Activated CD8-positive, alpha-beta memory T cell treated with anti-CD3 and anti-CD28 coated beads, Interleukin-2, amount 50 U/mL, for 24 hours (primary cell): ENCODE measurements around the gene SF1.

Source experiments
- DNase-seq: peaks from one replicate; pipeline ENCODE4 v3.0.0-alpha.2; 2020; ENCODE audit errors: extremely low read depth

The SF1 gene

DNA sequence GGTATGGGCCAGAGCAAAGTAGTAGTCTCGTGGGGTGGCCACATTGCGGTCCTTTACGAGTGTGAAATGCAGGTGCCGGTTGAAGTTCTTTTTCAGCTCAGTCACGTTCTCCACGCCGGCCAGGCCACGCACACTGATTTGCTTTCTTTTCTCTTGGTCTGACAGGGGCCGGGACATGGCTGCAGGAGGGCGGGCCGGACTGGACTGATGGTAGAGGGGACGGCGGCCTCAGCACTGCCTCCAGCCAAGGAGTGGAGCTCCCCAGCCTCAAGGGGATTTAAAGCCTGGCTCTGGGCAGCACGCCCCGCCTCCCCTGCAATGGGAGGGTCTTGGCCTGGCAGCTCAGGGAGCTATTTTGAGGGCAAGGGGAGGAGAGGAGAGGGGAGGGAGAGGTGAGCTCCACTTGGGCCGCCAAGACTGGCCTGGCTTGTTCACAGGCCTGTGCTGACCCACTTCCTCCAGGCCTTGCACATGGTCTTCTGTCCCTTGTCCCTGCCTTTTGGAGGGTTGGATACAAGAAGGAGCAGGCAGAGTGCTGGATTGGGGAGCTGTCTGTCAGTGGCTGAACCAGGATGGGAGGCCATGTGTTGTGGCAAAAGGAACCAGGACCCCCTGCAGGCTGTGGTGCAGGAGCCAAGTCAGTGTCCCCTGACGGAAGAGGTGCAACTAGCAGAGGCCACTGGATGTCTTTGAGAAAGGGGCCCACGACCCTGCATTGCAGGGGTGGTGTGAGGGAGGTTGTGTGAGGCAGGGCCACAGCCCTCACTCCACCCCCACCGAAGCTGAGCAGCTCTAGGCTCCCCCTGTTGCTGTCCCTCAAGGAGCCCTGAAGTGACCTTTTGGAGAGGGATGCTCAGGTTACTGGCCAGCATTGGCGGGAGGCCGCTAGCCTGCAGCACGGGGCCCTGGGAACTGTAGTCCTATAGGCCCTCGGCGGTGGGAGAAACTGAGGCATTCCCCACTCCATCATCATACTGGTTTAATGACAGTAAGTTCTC is 18.3 kb downstream of the SF1 start, which contains the start of gene PYGM:
Gene PYGM, minus strand, starts transcription at position 253 of the 998 bp plus-strand sequence. Its CDS starts 76 bp downstream, at position 177.
- no peak for DNase-seq

DNA sequence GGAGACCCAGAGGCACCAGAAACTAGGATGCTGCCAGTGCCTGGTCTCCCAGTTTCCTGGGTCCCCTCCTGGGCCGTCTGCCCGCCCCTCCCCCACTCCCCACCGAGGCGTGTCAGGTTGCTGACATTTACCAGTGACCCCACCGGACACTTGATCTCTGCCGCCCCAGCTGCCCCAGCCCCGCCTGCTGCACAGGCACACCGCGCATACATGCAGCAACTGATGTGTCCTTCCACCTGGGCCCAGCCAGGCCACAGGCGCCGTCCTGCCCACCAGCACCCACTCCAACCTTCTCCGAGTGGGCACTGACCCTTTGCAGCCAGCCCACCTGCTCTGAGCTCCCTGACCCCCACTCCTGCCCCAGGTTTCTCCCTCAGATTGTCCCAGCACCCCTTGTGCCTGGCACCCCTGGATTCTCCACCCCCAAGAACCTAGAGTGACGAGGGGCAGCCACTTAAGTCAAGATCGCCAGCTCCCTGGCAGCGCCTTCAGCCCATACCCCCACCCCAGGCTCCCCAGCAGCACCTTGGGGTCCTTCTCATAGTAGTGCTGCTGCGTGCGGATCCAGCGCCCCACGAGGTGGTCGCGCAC is 19.1 kb downstream of the SF1 start:
- no peak for DNase-seq

DNA sequence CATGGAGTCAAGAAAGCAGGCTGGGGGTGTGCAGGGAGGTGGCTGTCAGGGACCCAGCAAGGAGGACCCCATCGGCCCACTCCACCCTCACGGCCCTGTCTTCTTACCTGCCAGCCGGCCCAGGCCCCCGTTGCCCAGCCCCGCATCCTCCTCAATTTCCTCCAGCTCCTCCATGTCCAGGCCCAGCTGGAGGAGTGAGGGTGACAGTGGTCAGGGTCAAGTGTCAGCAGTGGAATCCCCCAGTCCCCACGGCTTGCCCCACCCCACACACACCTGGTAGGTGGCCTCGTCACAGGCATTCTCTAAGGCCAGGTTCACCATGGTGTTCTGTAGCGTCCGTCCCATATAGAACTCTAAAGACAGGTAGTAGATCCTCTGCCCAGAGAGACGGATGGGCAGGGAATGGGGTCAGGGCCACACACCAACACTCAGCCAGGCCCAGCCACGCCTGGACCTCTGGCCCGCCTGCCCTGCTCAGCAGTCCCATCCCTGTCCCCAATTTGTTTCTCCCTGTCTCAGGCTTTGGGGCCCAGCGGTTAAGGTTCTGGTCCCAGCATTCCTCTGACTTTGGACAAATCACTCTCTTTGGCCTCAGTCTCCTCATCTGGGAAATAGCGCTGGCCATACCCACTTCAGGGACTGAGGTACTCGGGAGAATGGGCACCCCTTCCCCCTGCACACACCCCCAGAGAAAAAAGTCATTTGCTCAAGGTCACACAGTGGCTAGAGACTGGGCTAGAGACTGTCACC is 19.8 kb downstream of the SF1 start:
- DNase-seq = no peak

DNA sequence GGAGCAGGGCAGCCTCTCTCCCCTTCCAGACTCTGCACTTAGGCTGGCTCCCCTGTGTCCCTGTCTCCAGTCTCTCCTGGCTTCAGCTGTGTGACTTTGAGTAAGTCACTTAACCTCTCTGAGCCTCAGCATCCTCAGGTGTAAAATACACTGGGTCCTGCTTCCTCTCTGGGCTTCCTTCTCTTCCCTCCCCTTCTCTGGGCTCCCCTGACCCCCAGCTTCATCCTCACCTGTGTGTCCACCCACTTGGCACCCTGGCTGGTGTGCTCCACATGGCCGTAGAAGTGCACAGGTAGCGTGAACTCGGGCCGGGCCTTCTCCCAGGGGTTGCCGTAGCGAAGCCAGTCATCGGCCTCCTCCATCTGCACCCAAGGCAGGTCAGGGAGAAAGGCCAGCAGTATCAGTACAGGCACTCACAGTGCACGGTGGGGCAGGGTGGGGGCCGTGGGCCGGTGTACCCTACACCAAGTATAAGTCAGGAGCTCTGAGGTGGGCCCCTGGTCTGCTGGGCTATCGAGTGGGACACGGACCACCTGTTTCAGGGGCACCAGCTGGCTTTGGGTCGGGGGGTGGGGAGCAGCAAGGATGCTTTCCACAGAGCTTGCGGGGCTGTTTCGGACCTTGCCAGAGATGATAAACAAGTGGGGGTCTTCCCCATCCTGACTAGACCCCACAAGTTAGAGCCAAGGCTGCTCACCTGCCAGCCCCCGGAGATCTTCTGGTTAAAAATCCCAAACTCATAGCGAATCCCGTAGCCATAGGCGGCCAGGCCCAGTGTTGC is 20.6 kb downstream of the SF1 start:
- no peak for DNase-seq

DNA sequence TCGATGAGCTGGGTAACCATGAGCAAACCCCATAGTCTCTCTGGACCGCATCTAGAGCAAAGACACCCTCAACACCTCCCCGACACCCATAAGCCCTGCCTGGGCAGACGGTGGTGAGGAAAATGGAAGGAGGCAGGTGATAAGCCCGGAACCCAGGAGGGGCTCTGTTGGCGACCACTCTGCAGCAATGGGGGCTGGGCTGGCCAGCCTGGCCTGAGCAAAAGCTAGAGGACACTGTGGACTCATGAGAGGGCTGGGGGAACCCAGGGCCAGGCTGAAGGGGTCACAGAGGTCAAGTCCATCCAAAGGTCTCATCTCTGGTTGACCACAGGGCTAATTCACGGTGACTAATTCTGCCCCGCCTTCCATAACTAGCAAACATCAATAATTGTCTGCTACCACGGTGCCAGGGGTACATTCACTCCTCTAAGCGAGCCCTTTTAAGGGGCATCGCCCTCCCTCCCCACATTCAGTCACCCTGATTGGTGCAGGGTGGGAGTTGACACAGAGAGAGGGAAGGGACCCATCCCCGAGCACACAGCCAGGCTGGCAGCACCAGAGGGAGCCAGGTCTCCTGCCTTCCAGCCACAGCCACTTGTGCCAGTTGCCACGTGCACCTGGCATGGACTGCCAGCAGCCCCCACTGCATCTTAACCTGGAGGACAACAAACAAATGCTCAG is 22.5 kb downstream of the SF1 start:
- DNase-seq = no peak

DNA sequence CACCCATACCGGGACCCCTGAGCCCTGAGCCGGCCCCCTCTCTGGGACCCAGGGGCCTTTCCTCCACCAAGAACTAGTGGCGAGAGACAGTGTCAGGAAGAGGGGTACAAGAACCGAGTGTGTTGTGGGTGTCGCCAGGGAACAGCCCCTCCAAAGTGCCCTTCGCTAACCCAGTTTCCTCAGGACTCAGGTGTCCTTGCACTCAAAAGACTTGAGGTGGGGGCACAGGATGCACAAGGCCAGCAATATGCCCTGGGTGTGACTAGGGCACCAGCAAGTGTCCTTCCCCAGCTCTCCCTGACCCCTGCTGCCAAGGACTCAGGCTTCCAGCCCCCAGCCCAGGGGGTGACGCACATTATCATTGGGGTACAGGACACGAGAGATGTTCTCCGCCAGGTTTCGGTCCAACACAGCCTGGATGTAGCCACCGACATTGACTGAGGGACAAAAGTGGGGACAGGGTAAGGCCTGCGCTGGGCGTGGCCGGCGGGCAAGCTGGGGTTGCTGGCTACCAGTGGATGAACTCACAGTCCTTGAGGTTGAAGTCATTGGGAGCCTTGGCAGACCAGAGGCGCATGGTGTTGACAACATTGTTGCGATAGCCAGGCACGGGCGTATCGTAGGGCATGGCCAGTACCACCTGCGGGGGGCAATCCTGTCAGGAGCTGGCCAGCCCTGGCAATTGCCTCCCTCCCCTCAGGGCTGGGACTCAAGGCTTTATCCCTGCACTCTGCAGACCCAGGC is 23.3 kb downstream of the SF1 start:
- DNase-seq = no peak

DNA sequence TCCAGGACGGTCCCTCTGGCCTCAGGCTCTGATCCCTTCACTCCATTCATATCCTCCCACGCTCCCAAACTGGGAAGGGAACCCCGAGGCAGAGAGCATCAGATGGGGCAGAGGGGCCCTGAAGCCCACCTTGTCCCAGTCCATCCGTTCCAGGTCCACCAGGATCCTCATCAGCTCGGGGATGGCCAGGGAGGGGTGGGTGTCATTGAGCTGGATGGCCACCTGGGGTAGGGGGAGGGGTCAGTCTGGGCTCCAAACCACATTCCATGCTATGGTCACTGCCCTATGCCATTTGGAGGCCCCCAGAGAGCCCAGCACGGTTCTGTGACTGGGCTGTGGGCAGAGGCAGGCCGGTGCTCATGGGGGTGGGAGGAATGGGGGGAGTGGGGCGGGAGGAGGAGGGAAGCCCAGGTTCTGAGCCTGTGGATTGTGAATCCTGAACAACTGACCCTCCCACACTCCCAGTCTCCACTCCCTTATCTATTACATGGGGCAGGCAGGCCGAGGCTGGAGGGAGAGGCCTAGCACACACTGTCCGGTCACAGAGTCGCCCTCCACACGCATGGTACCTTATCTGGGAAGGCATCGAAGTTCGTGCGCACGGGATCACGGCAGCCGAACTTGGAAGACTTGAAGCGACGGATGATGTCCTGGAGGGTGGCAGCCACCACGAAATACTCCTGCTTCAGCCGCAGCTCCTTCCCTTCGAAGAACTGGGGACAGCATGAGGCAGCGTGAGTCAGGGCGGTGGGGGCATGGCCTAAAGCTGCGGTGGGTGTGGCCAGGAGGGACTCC is 24.0 kb downstream of the SF1 start:
- no peak for DNase-seq

DNA sequence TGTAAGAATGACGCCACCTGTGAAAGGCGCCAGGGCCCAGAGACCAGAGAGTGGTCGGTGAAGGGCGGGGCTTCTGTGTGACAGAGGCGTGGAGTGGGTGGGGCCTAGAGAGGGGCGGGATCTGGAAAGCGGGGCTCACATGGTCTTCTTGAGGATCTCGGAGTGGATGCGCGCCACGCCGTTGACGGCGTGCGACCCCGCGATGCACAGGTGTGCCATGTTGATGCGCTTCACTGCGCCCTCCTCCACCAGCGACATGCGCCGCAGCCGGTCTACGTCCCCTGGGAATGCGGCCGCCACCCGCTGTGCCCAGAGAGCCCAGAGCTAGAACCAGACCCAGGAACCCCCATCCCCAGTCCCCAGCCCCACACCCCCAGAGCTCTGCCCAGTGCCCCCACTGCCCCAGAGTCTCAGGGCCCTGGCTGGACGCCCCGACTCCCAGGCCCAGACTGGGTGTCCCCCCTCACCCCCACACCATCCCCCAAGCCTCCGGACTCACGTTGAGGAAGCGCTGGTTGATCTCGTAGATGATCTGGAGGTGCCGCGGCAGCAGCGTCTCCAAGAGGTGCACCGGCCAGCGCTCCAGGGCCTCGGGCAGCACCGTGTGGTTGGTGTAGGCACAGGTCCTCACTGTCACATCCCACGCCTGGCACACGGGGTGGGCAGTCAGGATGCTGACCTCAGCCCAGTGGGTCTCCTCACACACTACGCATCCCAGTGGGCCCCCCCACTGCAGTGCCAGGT is 24.8 kb downstream of the SF1 start:
- no peak for DNase-seq

DNA sequence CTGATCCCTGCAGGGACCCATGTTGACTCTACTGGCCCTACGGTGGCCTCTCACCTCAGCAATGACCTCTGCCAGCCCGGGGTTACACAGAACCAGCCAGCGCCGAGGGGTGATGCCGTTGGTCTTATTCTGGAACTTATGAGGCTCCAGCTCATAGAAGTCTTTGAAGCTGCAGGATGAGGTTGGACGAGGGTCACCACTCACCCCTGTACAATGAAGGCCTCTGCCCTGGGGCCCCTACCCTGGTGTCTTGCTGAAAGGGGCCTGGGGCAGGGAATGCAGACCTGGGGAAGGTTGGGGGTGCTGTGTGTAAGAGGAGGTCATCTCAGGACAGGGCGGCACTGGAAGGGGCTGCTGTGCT is 25.3 kb downstream of the SF1 start:
- DNase-seq = no peak

DNA sequence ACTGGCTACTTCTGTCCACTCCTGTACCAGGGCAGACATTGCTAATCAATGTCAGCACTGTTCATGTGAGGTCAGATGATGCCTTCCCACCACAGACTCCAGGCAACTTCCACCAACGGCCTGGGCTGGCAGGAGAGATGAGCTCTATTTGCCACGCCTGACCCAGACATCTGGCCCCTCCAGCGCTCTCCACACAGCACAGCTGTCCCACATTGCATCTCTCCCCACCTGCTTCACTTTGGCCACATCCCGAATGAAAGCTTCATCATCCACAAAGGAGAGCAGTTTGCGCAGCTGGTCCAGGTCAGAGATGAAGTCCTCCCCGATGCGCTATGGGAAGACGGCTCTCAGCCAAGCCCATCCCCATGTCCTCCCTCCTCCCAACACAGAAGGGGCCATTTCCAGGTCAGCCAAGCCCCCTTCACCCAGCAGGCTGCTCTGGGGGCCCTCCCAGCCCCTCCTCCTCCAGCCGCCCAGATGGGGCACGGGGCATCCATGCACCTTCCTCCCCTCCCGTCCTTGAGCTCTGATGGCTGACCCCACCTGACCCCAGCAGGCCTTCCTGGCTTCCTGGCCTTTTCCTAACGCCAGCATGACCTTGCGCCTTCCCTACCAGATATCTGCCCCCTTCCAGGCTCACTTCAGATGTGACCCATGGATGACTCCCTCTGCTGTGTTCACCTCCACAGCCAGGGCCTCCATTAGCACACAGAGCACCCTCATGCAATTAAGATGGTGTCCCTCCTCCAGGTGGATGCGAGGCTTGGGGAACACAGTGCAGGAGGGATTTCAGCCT is 26.0 kb downstream of the SF1 start:
- no peak for DNase-seq

DNA sequence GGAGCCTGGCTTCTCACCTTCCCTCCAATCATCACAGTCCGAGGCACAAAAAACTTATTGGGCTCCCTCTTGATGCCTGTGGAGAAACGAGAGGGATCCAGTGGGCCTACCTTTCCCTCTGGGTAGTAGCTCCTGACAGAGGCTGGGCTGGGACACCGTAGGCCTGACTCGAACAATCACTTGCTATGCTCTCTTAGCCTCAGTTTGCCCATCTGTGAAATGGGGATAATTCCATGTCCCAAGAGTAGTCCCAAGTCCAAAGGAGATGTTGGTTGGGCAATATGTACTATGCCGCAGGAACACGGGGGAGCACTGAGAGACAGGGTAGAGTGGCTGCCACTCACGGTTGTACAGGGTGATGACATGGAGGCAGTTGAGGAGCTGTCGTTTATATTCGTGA is 26.8 kb downstream of the SF1 start:
- no peak for DNase-seq

DNA sequence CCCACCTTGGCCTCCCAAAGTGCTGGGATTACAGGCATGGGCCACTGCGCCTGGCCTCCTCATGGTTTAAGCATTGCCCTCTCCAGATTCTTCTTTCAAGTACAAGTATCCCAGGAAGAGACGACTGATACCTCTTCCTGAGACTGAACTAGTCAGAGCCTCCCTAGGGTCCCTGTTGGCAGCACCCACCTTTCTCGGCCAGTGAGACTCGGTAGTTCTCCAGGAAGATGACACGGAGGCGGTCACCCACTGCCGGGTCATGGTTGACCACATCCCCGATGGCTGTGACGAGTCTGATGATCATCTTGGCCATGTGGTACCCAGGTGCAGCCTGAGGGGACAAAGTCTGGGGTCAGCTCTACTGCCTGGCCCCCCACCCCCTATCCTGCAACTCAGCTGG is 27.2 kb downstream of the SF1 start:
- no peak for DNase-seq

DNA sequence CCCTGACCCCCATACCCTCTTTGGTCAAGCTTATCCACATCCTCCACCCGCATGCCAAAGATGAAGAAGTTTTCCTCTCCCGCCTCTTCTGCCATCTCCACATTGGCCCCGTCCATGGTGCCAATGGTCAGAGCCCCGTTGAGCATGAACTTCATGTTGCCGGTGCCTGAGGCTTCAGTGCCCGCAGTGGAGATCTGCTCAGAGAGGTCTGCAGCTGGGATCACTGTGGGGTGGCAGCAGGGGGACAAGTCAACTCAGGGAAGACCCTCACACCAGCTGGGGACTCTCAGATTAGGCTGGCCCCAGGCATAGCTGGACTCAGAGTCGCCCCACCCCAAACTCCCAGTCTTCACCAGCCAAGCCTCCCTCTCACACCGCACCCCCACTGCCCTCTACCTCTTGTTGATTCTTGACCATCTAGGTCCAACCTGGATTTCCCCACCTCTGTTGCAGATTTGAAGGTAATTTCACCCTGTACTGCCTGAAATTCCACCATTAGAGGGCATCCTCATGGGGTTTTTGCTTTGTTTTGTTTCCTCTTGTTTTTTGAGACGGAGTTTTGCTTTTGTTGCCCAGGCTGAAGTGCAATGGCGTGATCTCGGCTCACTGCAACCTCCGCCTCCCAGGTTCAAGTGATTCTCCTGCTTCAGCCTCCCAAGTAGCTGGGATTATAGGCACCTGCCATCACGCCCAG is 27.8 kb downstream of the SF1 start:
- no peak for DNase-seq

DNA sequence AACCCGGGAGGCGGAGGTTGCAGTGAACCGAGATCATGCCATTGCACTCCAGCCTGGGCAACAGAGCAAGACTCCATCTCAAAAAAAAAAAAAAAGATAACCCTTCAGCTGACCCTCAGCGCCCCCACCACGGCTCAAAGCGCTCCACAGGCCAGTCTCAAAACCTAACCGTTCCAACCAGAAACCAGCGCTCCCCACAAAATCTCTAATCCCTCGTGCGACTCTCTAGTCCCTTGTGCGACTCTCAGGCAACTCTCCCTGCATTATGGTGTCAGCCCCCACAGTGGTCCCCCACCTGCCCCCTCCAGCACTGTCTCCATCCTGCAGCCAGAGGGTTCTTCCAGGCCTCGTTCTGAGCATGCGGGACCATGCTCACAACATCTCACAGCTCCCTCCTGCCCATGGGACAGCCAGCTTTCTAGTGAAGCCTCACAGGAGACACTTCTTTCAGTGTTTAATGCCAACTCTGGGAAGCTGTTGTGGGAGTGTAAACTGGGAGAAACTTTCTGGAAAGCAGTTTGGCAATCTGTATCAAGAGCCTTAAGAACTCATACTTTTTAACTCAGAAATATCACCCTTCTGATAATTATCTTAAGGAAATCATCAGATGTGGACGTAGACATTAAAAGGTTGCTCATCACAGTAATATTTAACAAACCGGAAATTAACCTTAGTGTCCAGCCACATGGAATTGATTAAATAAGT is 30.2 kb downstream of the SF1 start:
- DNase-seq = no peak

DNA sequence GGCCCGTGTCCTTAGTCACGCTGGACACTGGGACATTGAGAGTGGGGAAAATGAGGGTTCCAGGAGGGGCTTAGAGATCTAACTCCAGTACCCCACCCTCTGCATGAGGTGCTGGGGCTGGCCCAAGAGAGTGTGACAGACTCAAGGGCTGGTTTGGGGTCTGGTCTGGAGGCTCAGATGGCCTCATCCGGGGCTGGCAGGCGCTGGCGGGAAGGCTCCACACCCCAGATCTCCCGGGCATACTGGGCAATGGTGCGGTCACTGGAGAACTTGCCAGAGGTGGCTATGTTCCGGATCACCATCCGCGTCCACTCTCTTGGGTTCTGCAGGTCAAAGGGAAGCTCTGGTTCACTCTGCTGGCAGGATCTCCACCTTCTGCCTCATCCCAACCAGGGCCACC is 31.9 kb downstream of the SF1 start:
- no peak for DNase-seq

DNA sequence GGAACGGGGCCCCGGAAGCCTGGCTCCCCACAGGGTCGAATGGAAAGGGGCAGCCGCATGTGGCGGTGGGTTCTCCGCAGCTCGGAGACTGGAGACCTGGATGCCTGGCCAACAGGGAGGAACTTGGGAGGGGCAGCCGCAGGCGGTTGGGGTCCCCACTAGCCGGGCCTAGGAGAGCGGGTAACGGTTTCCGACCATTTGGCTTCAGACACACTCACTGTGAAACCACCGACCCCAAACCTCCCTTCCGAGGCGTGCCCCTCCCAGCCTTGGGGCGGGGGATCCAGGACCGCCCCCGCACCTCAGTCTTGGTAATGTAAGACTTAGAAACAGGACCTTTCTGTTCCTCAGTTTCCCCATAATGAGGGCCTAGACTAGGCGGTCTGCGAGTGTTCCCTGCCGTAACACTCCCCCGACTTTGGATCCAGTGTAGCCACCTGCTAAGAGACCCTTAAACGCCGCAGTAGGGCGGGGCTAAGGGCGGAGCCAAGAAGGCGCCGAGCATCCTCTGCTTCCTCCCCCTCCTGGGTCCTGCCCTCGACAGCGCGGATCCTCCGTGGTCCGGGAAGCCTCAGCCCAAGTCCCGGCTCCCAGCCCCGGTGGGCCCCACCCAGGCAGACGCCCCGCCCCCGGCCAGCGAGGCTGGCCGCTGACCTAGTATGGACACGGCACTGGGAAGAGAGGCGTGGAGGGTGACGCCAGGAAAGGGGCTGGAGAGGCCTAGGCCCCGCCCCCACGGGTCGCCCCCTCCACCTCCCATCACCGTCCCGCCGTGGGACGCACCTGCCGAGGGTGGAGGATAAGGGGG is 32.6 kb downstream of the SF1 start:
- no peak for DNase-seq
